Measurements from ENCODE around the gene PRPSAP1. TPM values are rescaled to one million over a fixed set of nuclear protein-coding genes. Genes with fewer than 3 reads are reported as not detected.

PRPSAP1 gene
- polyA plus RNA-seq, 1 of the 3 experiments (the other 2 are of a cell fraction): 118 TPM

DNA sequence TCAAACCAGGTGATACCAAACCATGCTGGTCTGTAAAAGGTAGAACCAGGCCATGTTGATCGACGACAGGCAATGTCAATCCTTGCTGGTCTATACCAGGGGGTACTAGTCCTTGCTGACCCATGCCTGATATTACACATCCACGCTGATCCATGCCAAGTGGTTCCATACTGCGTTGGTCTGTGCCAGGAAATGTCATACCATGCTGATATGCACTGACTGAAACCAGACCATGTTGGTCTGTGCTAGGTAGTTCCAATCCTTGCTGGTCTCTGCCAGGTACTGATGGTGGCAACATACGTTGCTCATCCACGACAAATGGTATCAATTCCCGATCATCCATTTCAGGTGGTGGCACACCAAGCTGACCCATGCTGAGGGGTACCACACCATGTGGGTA is 60.6 kb downstream of the PRPSAP1 start:
- Histone ChIP-seq H3K9me2 (no peaks in the 10 kb centered on the region), H2AFZ (ENCODE audit: low read depth) (no peak overlapping the region), H3K9me3 (no peaks in the 10 kb centered on the region), H3K27ac (ENCODE audit: low read depth in 2 of 2, low read length in 1 of 2) (no peak overlapping the region), H4K20me1 (ENCODE audit: insufficient read depth) (no peaks in the 10 kb centered on the region), H3K4me3 (ENCODE audit: low read depth in 2 of 2, low read length in 1 of 2) (no peak overlapping the region), H3K9ac (no peak overlapping the region), H3F3A (replicated peaks; ENCODE audit: insufficient read depth) (no peaks in the 10 kb centered on the region), H3K4me1 (ENCODE audit: control insufficient read depth in 1 of 2, insufficient read depth in 2 of 2, low read depth in 1 of 2, low read length in 1 of 2) (no peaks in the 10 kb centered on the region), H3K79me2 (ENCODE audit: insufficient read depth) (no peaks in the 10 kb centered on the region), H3K4me2 (no peak overlapping the region), H3K27me3 (ENCODE audit: insufficient read depth) (no peaks in the 10 kb centered on the region), H3K36me3 (replicated peaks in 1 of 2; ENCODE audit: control insufficient read depth in 1 of 2, insufficient read depth in 2 of 2, low read length in 1 of 2) (peaks cover 0 to 3% of the 10 kb centered on the region in 2 experiments)
- TF ChIP-seq SIN3A (IDR thresholded peaks at IDR 0.05; ENCODE audit: borderline replicate concordance, low read depth, low read length): no peak
- no peak for TF ChIP-seq MEF2A (IDR thresholded peaks at IDR 0.05; ENCODE audit: borderline replicate concordance, low read depth)
- TF ChIP-seq FOXM1 (IDR thresholded peaks at IDR 0.05; ENCODE audit: low read depth): no peak
- TF ChIP-seq, protein P1, sequence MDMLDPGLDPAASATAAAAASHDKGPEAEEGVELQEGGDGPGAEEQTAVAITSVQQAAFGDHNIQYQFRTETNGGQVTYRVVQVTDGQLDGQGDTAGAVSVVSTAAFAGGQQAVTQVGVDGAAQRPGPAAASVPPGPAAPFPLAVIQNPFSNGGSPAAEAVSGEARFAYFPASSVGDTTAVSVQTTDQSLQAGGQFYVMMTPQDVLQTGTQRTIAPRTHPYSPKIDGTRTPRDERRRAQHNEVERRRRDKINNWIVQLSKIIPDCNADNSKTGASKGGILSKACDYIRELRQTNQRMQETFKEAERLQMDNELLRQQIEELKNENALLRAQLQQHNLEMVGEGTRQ (IDR thresholded peaks at IDR 0.05; ENCODE audit: borderline replicate concordance, low read depth, low read length): no peak
- DNase-seq: no peak
- CTCF ChIA-PET: interaction anchor here (3.2 to 15.0 kb wide), 3 partner anchors 11 to 104 kb away, joined by 18 to 181 read pairs (median 18); partner anchors contain the start of gene SPHK1
- WGBS (ENCODE audit: low lambda C conversion rate): 86% methylated on average over 7 of the region's 7 CpGs
- POLR2A ChIA-PET: no interaction called here

DNA sequence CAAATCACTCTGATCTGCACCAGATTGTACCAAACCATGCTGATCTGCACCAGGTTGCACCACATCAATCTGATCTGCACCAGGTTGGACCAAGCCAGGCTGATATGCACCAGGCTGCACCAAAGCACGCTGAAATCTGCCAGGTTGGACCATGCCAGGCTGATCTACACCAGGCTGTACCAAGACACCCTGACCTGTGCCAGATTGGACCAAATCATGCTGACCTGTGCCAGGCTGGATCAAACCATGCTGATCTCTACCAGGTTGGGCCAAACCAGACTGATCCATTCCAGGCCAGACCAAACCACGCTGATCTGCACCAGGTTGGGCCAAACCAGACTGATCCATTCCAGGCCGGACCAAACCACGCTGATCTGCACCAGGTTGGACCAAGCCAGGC is 61.1 kb downstream of the PRPSAP1 start:
- H3K36me3 ChIP-seq (replicated peaks in 1 of 2; ENCODE audit: control insufficient read depth in 1 of 2, insufficient read depth in 2 of 2, low read length in 1 of 2): peaks cover 0 to 3% of the 10 kb centered on the region in 2 experiments
- H3K9me3 ChIP-seq: no peaks in the 10 kb centered on the region
- TF ChIP-seq, protein P2, sequence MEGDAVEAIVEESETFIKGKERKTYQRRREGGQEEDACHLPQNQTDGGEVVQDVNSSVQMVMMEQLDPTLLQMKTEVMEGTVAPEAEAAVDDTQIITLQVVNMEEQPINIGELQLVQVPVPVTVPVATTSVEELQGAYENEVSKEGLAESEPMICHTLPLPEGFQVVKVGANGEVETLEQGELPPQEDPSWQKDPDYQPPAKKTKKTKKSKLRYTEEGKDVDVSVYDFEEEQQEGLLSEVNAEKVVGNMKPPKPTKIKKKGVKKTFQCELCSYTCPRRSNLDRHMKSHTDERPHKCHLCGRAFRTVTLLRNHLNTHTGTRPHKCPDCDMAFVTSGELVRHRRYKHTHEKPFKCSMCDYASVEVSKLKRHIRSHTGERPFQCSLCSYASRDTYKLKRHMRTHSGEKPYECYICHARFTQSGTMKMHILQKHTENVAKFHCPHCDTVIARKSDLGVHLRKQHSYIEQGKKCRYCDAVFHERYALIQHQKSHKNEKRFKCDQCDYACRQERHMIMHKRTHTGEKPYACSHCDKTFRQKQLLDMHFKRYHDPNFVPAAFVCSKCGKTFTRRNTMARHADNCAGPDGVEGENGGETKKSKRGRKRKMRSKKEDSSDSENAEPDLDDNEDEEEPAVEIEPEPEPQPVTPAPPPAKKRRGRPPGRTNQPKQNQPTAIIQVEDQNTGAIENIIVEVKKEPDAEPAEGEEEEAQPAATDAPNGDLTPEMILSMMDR (IDR thresholded peaks at IDR 0.05): no peak
- no peaks in the 10 kb centered on the region for H3K79me2 ChIP-seq (ENCODE audit: insufficient read depth)
- 100% methylated on average over 2 of the region's 4 CpGs for WGBS (ENCODE audit: low lambda C conversion rate)
- H3K27me3 ChIP-seq (ENCODE audit: insufficient read depth): no peaks in the 10 kb centered on the region
- no peaks in the 10 kb centered on the region for H3K4me1 ChIP-seq (ENCODE audit: control insufficient read depth in 1 of 2, insufficient read depth in 2 of 2, low read depth in 1 of 2, low read length in 1 of 2)
- no peaks in the 10 kb centered on the region for H3F3A ChIP-seq (replicated peaks; ENCODE audit: insufficient read depth)
- ChIA-PET CTCF (no interaction called here), POLR2A (no interaction called here)
- no peaks in the 10 kb centered on the region for H3K9me2 ChIP-seq
- no peak overlapping the region for H3K27ac ChIP-seq (ENCODE audit: low read depth in 2 of 2, low read length in 1 of 2)
- H4K20me1 ChIP-seq (ENCODE audit: insufficient read depth): no peaks in the 10 kb centered on the region
- H2AFZ ChIP-seq (ENCODE audit: low read depth): no peak overlapping the region
- no peak overlapping the region for H3K4me3 ChIP-seq (ENCODE audit: low read depth in 2 of 2, low read length in 1 of 2)
- DNase-seq: no peak
- no peak overlapping the region for H3K4me2 ChIP-seq
- no peak overlapping the region for H3K9ac ChIP-seq

DNA sequence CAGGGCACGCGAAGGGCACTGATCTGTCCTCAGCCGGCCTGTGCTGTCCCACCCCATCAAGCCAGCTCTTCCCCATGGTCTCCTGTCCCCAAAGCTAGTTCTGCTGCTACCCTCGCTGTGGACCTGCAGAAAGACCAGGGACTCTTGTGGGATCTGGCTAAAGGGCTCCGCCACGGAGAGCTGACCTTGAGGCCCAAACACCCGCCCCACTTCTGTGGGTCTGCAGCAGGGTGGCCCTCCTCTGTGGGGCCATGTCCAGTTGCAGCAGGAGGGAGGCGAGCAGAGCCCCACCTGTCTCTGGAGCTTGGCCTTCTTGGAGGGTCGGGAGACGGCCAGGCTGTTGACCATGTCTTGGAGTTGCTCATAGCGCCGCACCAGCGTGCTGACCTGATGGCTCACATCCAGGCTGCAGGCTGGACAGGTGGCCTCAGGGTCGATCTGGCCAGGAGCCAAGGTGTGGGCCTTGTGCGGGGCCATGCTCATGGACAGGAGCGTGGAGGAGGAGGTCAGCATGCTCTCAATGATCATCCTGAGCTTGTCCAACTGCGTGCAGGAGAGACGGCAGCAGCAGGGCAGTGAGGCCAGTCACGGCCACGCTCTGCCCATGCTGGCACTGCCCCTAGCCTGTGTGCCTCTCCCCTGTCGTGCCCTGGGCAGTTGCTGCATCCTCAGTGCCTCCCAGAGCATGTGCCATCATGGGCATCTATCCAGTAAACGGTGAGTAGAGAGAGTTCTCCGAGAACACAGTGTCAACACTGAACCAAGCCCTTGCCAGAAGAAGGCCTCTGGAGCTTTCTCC is 71.9 kb downstream of the PRPSAP1 start:
- Histone ChIP-seq H3K79me2 (ENCODE audit: insufficient read depth) (no peaks in the 10 kb centered on the region), H4K20me1 (ENCODE audit: insufficient read depth) (no peaks in the 10 kb centered on the region), H3K27me3 (ENCODE audit: insufficient read depth) (no peaks in the 10 kb centered on the region), H2AFZ (ENCODE audit: low read depth) (no peak overlapping the region), H3K36me3 (replicated peaks in 1 of 2; ENCODE audit: control insufficient read depth in 1 of 2, insufficient read depth in 2 of 2, low read length in 1 of 2) (no peaks in the 10 kb centered on the region), H3K9me2 (no peaks in the 10 kb centered on the region), H3K4me2 (no peak overlapping the region), H3K4me3 (ENCODE audit: low read depth in 2 of 2, low read length in 1 of 2) (no peak overlapping the region), H3K27ac (ENCODE audit: low read depth in 2 of 2, low read length in 1 of 2) (no peak overlapping the region), H3K9me3 (no peaks in the 10 kb centered on the region), H3F3A (replicated peaks; ENCODE audit: insufficient read depth) (no peaks in the 10 kb centered on the region), H3K9ac (no peak overlapping the region), H3K4me1 (ENCODE audit: control insufficient read depth in 1 of 2, insufficient read depth in 2 of 2, low read depth in 1 of 2, low read length in 1 of 2) (peaks cover 3 to 5% of the 10 kb centered on the region in 2 experiments; a peak in 1 of 4 replicates)
- CTCF ChIA-PET: interaction anchor here (0.6 to 8.8 kb wide), 13 partner anchors 8 to 267 kb away, joined by 3 to 332 read pairs (median 53); partner anchors contain the start of genes EXOC7, QRICH2, RNF157 and SPHK1
- DNase-seq: no peak
- 84% methylated on average over 20 of the region's 23 CpGs for WGBS (ENCODE audit: low lambda C conversion rate)
- POLR2A ChIA-PET: no interaction called here
- TF ChIP-seq, protein P3, sequence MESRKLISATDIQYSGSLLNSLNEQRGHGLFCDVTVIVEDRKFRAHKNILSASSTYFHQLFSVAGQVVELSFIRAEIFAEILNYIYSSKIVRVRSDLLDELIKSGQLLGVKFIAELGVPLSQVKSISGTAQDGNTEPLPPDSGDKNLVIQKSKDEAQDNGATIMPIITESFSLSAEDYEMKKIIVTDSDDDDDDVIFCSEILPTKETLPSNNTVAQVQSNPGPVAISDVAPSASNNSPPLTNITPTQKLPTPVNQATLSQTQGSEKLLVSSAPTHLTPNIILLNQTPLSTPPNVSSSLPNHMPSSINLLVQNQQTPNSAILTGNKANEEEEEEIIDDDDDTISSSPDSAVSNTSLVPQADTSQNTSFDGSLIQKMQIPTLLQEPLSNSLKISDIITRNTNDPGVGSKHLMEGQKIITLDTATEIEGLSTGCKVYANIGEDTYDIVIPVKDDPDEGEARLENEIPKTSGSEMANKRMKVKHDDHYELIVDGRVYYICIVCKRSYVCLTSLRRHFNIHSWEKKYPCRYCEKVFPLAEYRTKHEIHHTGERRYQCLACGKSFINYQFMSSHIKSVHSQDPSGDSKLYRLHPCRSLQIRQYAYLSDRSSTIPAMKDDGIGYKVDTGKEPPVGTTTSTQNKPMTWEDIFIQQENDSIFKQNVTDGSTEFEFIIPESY (IDR thresholded peaks at IDR 0.05; ENCODE audit: borderline replicate concordance, low read depth): no peak
- TF ChIP-seq, protein P4, sequence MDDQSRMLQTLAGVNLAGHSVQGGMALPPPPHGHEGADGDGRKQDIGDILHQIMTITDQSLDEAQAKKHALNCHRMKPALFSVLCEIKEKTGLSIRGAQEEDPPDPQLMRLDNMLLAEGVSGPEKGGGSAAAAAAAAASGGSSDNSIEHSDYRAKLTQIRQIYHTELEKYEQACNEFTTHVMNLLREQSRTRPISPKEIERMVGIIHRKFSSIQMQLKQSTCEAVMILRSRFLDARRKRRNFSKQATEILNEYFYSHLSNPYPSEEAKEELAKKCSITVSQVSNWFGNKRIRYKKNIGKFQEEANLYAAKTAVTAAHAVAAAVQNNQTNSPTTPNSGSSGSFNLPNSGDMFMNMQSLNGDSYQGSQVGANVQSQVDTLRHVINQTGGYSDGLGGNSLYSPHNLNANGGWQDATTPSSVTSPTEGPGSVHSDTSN (IDR thresholded peaks at IDR 0.05): no peak
- TF ChIP-seq GATA2 (CRISPR knock-in tag; IDR thresholded peaks at IDR 0.05): no peak
- TF ChIP-seq, protein P5, sequence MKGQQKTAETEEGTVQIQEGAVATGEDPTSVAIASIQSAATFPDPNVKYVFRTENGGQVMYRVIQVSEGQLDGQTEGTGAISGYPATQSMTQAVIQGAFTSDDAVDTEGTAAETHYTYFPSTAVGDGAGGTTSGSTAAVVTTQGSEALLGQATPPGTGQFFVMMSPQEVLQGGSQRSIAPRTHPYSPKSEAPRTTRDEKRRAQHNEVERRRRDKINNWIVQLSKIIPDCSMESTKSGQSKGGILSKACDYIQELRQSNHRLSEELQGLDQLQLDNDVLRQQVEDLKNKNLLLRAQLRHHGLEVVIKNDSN (IDR thresholded peaks at IDR 0.05; ENCODE audit: borderline replicate concordance, low read depth): no peak
- no peak for TF ChIP-seq TEAD4 (IDR thresholded peaks at IDR 0.05; ENCODE audit: borderline replicate concordance, insufficient read depth)
- TF ChIP-seq POLR2AphosphoS5 (IDR thresholded peaks at IDR 0.05; ENCODE audit: low read depth, low read length): no peak
- TF ChIP-seq TAF1 (IDR thresholded peaks at IDR 0.05; ENCODE audit: borderline replicate concordance, low read depth, low read length): no peak
- TF ChIP-seq NFIC (IDR thresholded peaks at IDR 0.05; ENCODE audit: borderline replicate concordance): no peak
- no peak for TF ChIP-seq RFX5 (IDR thresholded peaks at IDR 0.05; ENCODE audit: low read length)

Measured in SK-N-SH (cell line).